ENCODE results near the gene CHRNA1.

CHRNA1 gene

GRCh38 chr2:174764280-174765255 lies at the start of gene CHRNA1:
CHRNA1 (minus strand) TSS chr2:174764472; CDS start chr2:174764394, 78 bp downstream.
- no peak within 1 kb of the TSS for H3K4me3 ChIP-seq (ENCODE audit: low read depth, low read length)
- no peak within 1 kb of the TSS for H3K27ac ChIP-seq (ENCODE audit: low read depth, low read length)
- peak within 1 kb of the TSS; percentile 75 for H2AFZ ChIP-seq (ENCODE audit: low read length, unreplicated experiment)
- H3K36me3 ChIP-seq (ENCODE audit: insufficient read depth, low read length) = no peaks in the 10 kb centered on the region
- no peaks in the 10 kb centered on the region for H3K4me1 ChIP-seq (ENCODE audit: control insufficient read depth, insufficient read depth, low read length, unreplicated experiment)
- H3K27me3 ChIP-seq (ENCODE audit: insufficient read depth, low read length) = no peaks in the 10 kb centered on the region
- H3K79me2 ChIP-seq (ENCODE audit: control insufficient read depth, insufficient read depth, low read length, unreplicated experiment) = no peaks in the 10 kb centered on the region

- no peaks in the 10 kb centered on the region for H3K79me2 ChIP-seq (ENCODE audit: control insufficient read depth, insufficient read depth, low read length, unreplicated experiment)
- no peak overlapping the region for H3K27ac ChIP-seq (ENCODE audit: low read depth, low read length)
- peaks cover 5% of the 10 kb centered on the region for H3K4me1 ChIP-seq (ENCODE audit: control insufficient read depth, insufficient read depth, low read length, unreplicated experiment)
- no peaks in the 10 kb centered on the region for H3K36me3 ChIP-seq (ENCODE audit: insufficient read depth, low read length)
- H3K27me3 ChIP-seq (ENCODE audit: insufficient read depth, low read length) = no peaks in the 10 kb centered on the region
- H3K4me3 ChIP-seq (ENCODE audit: low read depth, low read length) = no peak overlapping the region
- H2AFZ ChIP-seq (ENCODE audit: low read length, unreplicated experiment) = no peak overlapping the region
Observed at GRCh38 chr2:174812037-174812436, 47.8 kb upstream of the CHRNA1 start.

GRCh38 chr2:174807931-174808330 lies 43.7 kb upstream of the CHRNA1 start:
- Histone ChIP-seq H3K27ac (ENCODE audit: low read depth, low read length) (no peak overlapping the region), H3K79me2 (ENCODE audit: control insufficient read depth, insufficient read depth, low read length, unreplicated experiment) (no peaks in the 10 kb centered on the region), H3K4me1 (ENCODE audit: control insufficient read depth, insufficient read depth, low read length, unreplicated experiment) (no peaks in the 10 kb centered on the region), H2AFZ (ENCODE audit: low read length, unreplicated experiment) (no peak overlapping the region), H3K36me3 (ENCODE audit: insufficient read depth, low read length) (no peaks in the 10 kb centered on the region), H3K27me3 (ENCODE audit: insufficient read depth, low read length) (no peaks in the 10 kb centered on the region), H3K4me3 (ENCODE audit: low read depth, low read length) (no peak overlapping the region)

DNA sequence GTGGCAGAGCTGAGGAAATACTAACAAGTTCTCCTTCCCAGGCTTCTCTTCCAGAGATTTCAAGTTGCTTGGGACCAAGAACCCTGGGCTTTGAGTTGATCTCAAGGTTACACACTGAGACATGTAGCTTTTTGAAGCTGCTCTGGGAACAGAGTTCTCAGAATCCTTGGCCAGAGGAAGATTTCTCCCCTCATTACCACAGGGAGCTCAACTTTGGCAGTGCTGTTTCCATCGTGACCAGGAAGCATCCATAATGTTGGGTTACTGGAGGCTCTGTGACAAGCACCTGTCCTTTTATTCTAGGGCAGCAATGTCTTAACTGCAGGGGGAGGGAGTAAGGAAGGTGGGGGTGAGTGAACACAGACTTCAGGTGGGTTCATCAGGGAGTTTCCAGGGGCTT lies 41.5 kb upstream of the CHRNA1 start:
- no peak overlapping the region for H2AFZ ChIP-seq (ENCODE audit: low read length, unreplicated experiment)
- H3K27me3 ChIP-seq (ENCODE audit: insufficient read depth, low read length) = no peaks in the 10 kb centered on the region
- no peaks in the 10 kb centered on the region for H3K36me3 ChIP-seq (ENCODE audit: insufficient read depth, low read length)
- no peaks in the 10 kb centered on the region for H3K4me1 ChIP-seq (ENCODE audit: control insufficient read depth, insufficient read depth, low read length, unreplicated experiment)
- H3K27ac ChIP-seq (ENCODE audit: low read depth, low read length) = no peak overlapping the region
- no peak overlapping the region for H3K4me3 ChIP-seq (ENCODE audit: low read depth, low read length)
- no peaks in the 10 kb centered on the region for H3K79me2 ChIP-seq (ENCODE audit: control insufficient read depth, insufficient read depth, low read length, unreplicated experiment)

GRCh38 chr2:174802459-174802858 lies 38.2 kb upstream of the CHRNA1 start:
- H3K36me3 ChIP-seq (ENCODE audit: insufficient read depth, low read length) = no peaks in the 10 kb centered on the region
- no peaks in the 10 kb centered on the region for H3K79me2 ChIP-seq (ENCODE audit: control insufficient read depth, insufficient read depth, low read length, unreplicated experiment)
- no peak overlapping the region for H3K27ac ChIP-seq (ENCODE audit: low read depth, low read length)
- no peak overlapping the region for H3K4me3 ChIP-seq (ENCODE audit: low read depth, low read length)
- H2AFZ ChIP-seq (ENCODE audit: low read length, unreplicated experiment) = no peak overlapping the region
- H3K27me3 ChIP-seq (ENCODE audit: insufficient read depth, low read length) = no peaks in the 10 kb centered on the region
- H3K4me1 ChIP-seq (ENCODE audit: control insufficient read depth, insufficient read depth, low read length, unreplicated experiment) = no peaks in the 10 kb centered on the region

DNA sequence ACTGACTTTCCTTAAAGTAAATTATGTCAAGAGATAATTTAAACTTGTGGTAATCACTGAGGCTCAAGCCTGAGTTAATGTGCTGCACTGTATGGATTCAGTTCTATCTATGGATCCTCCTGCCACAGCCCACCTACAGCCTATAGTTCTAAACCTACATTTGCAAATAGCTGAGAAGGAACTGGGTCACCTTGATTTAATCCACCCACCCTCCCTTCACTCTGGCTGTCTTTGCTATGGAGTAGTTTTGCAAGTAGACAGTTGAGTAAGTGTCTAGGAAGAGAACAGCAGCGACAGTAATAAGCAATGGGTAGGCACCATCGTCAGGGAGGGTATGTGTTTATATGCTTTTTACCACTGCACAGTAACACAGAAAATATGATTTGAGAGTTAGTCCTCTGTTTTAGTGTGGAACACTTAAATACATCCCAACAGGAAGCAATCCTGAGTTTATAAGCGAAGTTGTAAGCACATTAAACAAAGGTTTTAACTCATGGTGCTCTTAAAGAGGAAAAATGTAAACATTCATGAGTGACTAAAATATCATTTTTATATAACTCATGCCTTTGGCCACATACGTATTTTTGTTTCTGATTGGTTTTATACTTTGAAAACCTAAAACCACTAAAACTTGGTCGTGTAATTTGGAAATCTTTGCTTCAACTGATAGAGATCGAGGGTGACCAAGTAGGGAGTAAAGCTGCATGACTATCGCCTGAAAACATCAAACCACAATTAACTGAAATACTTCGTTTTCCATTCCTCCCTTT lies 36.3 kb upstream of the CHRNA1 start:
- Histone ChIP-seq H3K4me1 (ENCODE audit: control insufficient read depth, insufficient read depth, low read length, unreplicated experiment) (no peaks in the 10 kb centered on the region), H2AFZ (ENCODE audit: low read length, unreplicated experiment) (no peak overlapping the region), H3K36me3 (ENCODE audit: insufficient read depth, low read length) (no peaks in the 10 kb centered on the region), H3K27ac (ENCODE audit: low read depth, low read length) (no peak overlapping the region), H3K79me2 (ENCODE audit: control insufficient read depth, insufficient read depth, low read length, unreplicated experiment) (no peaks in the 10 kb centered on the region), H3K4me3 (ENCODE audit: low read depth, low read length) (no peak overlapping the region), H3K27me3 (ENCODE audit: insufficient read depth, low read length) (no peaks in the 10 kb centered on the region)

DNA sequence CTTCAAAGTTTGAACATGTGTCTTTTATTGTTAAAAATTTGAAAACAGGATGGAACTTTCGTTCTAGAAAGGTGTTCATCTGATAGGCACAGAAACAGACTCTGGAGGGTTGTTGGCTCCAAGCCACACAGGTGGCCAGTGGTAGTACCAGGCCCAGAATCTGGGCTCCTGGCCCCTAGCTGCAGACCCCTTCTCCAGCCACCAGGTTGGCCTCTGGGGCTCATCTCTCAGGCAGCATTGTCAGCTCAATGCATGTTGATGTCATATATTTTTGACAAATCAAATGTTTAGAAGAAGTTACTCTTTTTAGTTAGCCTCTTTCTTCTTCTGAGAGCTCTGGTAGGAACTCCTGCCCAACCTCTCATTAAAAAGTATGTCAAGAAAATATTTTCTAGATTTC lies 34.5 kb upstream of the CHRNA1 start:
- no peak overlapping the region for H3K4me3 ChIP-seq (ENCODE audit: low read depth, low read length)
- H3K27me3 ChIP-seq (ENCODE audit: insufficient read depth, low read length) = no peaks in the 10 kb centered on the region
- H3K27ac ChIP-seq (ENCODE audit: low read depth, low read length) = no peak overlapping the region
- H3K4me1 ChIP-seq (ENCODE audit: control insufficient read depth, insufficient read depth, low read length, unreplicated experiment) = no peaks in the 10 kb centered on the region
- H3K79me2 ChIP-seq (ENCODE audit: control insufficient read depth, insufficient read depth, low read length, unreplicated experiment) = no peaks in the 10 kb centered on the region
- H2AFZ ChIP-seq (ENCODE audit: low read length, unreplicated experiment) = no peak overlapping the region
- H3K36me3 ChIP-seq (ENCODE audit: insufficient read depth, low read length) = no peaks in the 10 kb centered on the region

- no peaks in the 10 kb centered on the region for H3K27me3 ChIP-seq (ENCODE audit: insufficient read depth, low read length)
- H3K79me2 ChIP-seq (ENCODE audit: control insufficient read depth, insufficient read depth, low read length, unreplicated experiment) = no peaks in the 10 kb centered on the region
- H3K4me1 ChIP-seq (ENCODE audit: control insufficient read depth, insufficient read depth, low read length, unreplicated experiment) = no peaks in the 10 kb centered on the region
- no peaks in the 10 kb centered on the region for H3K36me3 ChIP-seq (ENCODE audit: insufficient read depth, low read length)
- H3K27ac ChIP-seq (ENCODE audit: low read depth, low read length) = no peak overlapping the region
- no peak overlapping the region for H2AFZ ChIP-seq (ENCODE audit: low read length, unreplicated experiment)
- H3K4me3 ChIP-seq (ENCODE audit: low read depth, low read length) = no peak overlapping the region
Observed at GRCh38 chr2:174797781-174798276, 33.6 kb upstream of the CHRNA1 start.

DNA sequence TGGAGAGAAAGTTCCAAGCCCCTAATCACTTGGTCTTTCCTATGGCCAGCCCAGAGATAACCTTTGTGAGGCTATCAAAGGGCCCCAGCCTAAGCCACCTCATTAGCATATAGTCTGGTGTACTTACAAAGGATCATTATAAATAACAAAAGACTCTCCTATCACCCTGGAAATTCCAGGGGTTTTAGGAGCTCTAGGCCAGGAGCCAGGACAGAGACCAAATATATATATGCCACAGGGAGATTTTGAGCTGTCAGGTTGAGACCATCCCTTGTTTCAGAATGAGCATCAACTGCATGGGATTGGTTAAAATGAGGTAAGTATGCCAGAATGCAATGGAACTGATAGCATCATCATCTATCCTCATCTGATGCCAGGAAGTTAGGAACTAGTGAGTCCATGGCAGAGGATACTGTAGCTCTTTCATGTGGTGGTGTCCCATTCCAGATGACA lies 32.1 kb upstream of the CHRNA1 start:
- Histone ChIP-seq H3K79me2 (ENCODE audit: control insufficient read depth, insufficient read depth, low read length, unreplicated experiment) (no peaks in the 10 kb centered on the region), H3K27ac (ENCODE audit: low read depth, low read length) (no peak overlapping the region), H3K4me1 (ENCODE audit: control insufficient read depth, insufficient read depth, low read length, unreplicated experiment) (no peaks in the 10 kb centered on the region), H3K27me3 (ENCODE audit: insufficient read depth, low read length) (no peaks in the 10 kb centered on the region), H3K36me3 (ENCODE audit: insufficient read depth, low read length) (no peaks in the 10 kb centered on the region), H2AFZ (ENCODE audit: low read length, unreplicated experiment) (no peak overlapping the region), H3K4me3 (ENCODE audit: low read depth, low read length) (no peak overlapping the region)

GRCh38 chr2:174794851-174795374 lies 30.6 kb upstream of the CHRNA1 start:
- Histone ChIP-seq H3K27ac (ENCODE audit: low read depth, low read length) (no peak overlapping the region), H3K79me2 (ENCODE audit: control insufficient read depth, insufficient read depth, low read length, unreplicated experiment) (no peaks in the 10 kb centered on the region), H3K27me3 (ENCODE audit: insufficient read depth, low read length) (no peaks in the 10 kb centered on the region), H3K4me3 (ENCODE audit: low read depth, low read length) (no peak overlapping the region), H2AFZ (ENCODE audit: low read length, unreplicated experiment) (no peak overlapping the region), H3K36me3 (ENCODE audit: insufficient read depth, low read length) (no peaks in the 10 kb centered on the region), H3K4me1 (ENCODE audit: control insufficient read depth, insufficient read depth, low read length, unreplicated experiment) (no peaks in the 10 kb centered on the region)

Measured in ACC112 (cell line).